NT2/D1 (cell line): ENCODE results near the gene CRB1.

ENCODE experiments used
- SUZ12 ChIP-seq: IDR thresholded peaks from 2 replicates; pipeline ENCODE4 v1.6.1; 2011; ENCODE audit not compliant: insufficient read length, insufficient read depth; ENCODE audit errors: extremely low read depth
- YY1 ChIP-seq: IDR thresholded peaks from 2 replicates; pipeline ENCODE4 v1.6.1; 2011; ENCODE audit not compliant: insufficient read length, insufficient read depth
- ZNF274 ChIP-seq: IDR thresholded peaks from 2 replicates; pipeline ENCODE4 v1.6.1; 2011; ENCODE audit warnings: mild to moderate bottlenecking, low read depth, low read length

DNA sequence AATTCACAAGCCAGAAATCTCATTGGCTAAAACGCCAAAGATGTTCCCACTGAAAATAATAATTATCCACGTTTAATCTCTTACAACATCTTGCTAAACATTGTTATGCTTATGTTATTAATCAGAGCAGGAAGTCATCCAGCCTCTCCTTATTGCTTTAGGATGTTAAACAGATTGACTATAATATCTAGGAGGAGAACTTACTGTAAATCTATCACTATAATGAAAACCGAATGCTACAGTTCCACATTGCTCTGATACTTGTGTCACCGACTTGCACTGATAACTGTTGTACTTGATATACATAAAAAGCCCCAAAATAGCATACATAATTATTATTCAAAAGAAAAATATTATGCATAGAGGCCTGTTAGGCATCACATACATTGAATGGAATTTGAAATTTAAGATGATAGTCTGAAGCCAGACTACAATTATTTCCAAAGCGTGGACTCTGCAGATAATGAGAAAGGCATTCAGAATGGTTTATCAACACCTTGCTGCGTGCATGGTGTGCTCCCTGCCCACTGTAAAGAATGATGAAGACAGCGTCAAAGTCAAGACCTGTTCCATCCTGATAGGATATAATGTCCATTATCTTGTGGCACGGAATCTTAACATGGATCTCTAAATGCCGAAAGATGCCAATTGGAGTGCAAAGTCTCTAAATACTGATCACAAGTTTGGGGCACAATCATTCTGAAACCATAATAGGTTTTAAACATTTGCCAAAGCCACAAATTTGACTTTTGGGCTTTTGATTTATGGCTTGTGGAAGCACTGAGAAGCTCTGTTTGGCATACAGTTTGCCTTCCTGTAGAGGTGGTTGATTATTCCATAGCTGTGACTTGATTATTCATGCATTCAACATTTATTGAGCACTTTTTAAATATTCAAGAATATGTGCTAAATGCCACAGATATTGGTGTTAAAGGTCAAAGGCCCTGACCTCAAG, 71.3 kb downstream of the CRB1 start:
- TF ChIP-seq SUZ12, result no peak
- TF ChIP-seq ZNF274, result no peak
- TF ChIP-seq YY1, result no peak
